Raji (cell line): ENCODE measurements around the gene PTCRA.

Source experiments
- POLR2A ChIP-seq: IDR thresholded peaks from 2 replicates; pipeline ENCODE4 v1.6.1; 2011; ENCODE audit warnings: low read depth, low read length, control low read depth; ENCODE audit not compliant: insufficient read depth

PTCRA gene

GRCh38 chr6:42904467-42904866 is 11.4 kb upstream of the PTCRA start:
- TF ChIP-seq POLR2A: no peak

GRCh38 chr6:42907336-42907735 is 8.5 kb upstream of the PTCRA start:
- TF ChIP-seq POLR2A: no peak

- TF ChIP-seq POLR2A: no peak
Observed at GRCh38 chr6:42909835-42910234, 6.0 kb upstream of the PTCRA start.

- no peak for TF ChIP-seq POLR2A
Observed at GRCh38 chr6:42911171-42912021, 4.5 kb upstream of the PTCRA start.

- no peak for TF ChIP-seq POLR2A
Observed at GRCh38 chr6:42914546-42914945, 1.3 kb upstream of the PTCRA start.

- no peak for TF ChIP-seq POLR2A
Observed at GRCh38 chr6:42916288-42916687, 435 bp downstream of the PTCRA start.

- no peak for TF ChIP-seq POLR2A
Observed at GRCh38 chr6:42921801-42922200, 5.9 kb downstream of the PTCRA start.

- no peak for TF ChIP-seq POLR2A
Observed at GRCh38 chr6:42923666-42924065, 7.8 kb downstream of the PTCRA start.

- TF ChIP-seq POLR2A: no peak
Observed at GRCh38 chr6:42925248-42925857, 9.5 kb downstream of the PTCRA start.

GRCh38 chr6:42928986-42929820 is 13.3 kb downstream of the PTCRA start, which contains the start of gene CNPY3:
Gene CNPY3, plus strand, starts transcription at chr6:42929480. Its CDS starts 91 bp downstream, at chr6:42929571.
- peak; percentile 68 for TF ChIP-seq POLR2A

GRCh38 chr6:42929821-42930360 is 14.0 kb downstream of the PTCRA start:
- peak; percentile 67 for TF ChIP-seq POLR2A

- TF ChIP-seq POLR2A: no peak
Observed at GRCh38 chr6:42932412-42932811, 16.6 kb downstream of the PTCRA start.

- no peak for TF ChIP-seq POLR2A
Observed at GRCh38 chr6:42933205-42933604, 17.4 kb downstream of the PTCRA start.

GRCh38 chr6:42935322-42935721 is 19.5 kb downstream of the PTCRA start:
- TF ChIP-seq POLR2A: no peak

- TF ChIP-seq POLR2A: no peak
Observed at GRCh38 chr6:42936398-42936797, 20.5 kb downstream of the PTCRA start.
